ENCODE data around the gene TCERG1L.

The TCERG1L gene

GRCh38 chr10:131048606-131049005 lies 262.9 kb downstream of the TCERG1L start:
- TF ChIP-seq REST (IDR thresholded peaks at IDR 0.05; ENCODE audit: insufficient replicate concordance, low read depth) (no peak), GABPA (IDR thresholded peaks at IDR 0.05; ENCODE audit: low read depth) (no peak), CTCF (IDR thresholded peaks at IDR 0.05; ENCODE audit: insufficient read depth, low read length) (no peak), POLR2AphosphoS5 (IDR thresholded peaks at IDR 0.05; ENCODE audit: low read depth) (no peak), SPI1 (IDR thresholded peaks at IDR 0.05; ENCODE audit: borderline replicate concordance, low read depth) (no peak)
- Histone ChIP-seq H3K27me3 (ENCODE audit: insufficient read depth, poor library complexity, severe bottlenecking) (no peaks in the 10 kb centered on the region), H3K4me3 (replicated peaks; ENCODE audit: insufficient read depth, low read length) (no peak overlapping the region), H3K27ac (replicated peaks) (no peak overlapping the region)
- DNase-seq (ENCODE audit: low read depth in 1 of 2, low spot score in 1 of 2): no peak

GRCh38 chr10:131047501-131047900 lies 264.0 kb downstream of the TCERG1L start:
- Histone ChIP-seq H3K27ac (replicated peaks) (no peak overlapping the region), H3K27me3 (ENCODE audit: insufficient read depth, poor library complexity, severe bottlenecking) (no peaks in the 10 kb centered on the region), H3K4me3 (replicated peaks; ENCODE audit: insufficient read depth, low read length) (no peak overlapping the region)
- TF ChIP-seq SPI1 (IDR thresholded peaks at IDR 0.05; ENCODE audit: borderline replicate concordance, low read depth): no peak
- no peak for TF ChIP-seq GABPA (IDR thresholded peaks at IDR 0.05; ENCODE audit: low read depth)
- no peak for TF ChIP-seq CTCF (IDR thresholded peaks at IDR 0.05; ENCODE audit: insufficient read depth, low read length)
- no peak for TF ChIP-seq REST (IDR thresholded peaks at IDR 0.05; ENCODE audit: insufficient replicate concordance, low read depth)
- no peak for TF ChIP-seq POLR2AphosphoS5 (IDR thresholded peaks at IDR 0.05; ENCODE audit: low read depth)
- no peak for DNase-seq (ENCODE audit: low read depth in 1 of 2, low spot score in 1 of 2)

- H3K27ac ChIP-seq (replicated peaks): no peak overlapping the region
- H3K27me3 ChIP-seq (ENCODE audit: insufficient read depth, poor library complexity, severe bottlenecking): no peaks in the 10 kb centered on the region
- TF ChIP-seq GABPA (IDR thresholded peaks at IDR 0.05; ENCODE audit: low read depth) (no peak), CTCF (IDR thresholded peaks at IDR 0.05; ENCODE audit: insufficient read depth, low read length) (no peak), SPI1 (IDR thresholded peaks at IDR 0.05; ENCODE audit: borderline replicate concordance, low read depth) (no peak)
- no peak for DNase-seq (ENCODE audit: low read depth in 1 of 2, low spot score in 1 of 2)
- no peak overlapping the region for H3K4me3 ChIP-seq (replicated peaks; ENCODE audit: insufficient read depth, low read length)
These were observed 265.3 kb downstream of the TCERG1L start for GRCh38 chr10:131046194-131046593.

- H3K27ac ChIP-seq (replicated peaks): no peak overlapping the region
- no peak for DNase-seq (ENCODE audit: low read depth in 1 of 2, low spot score in 1 of 2)
- H3K4me3 ChIP-seq (replicated peaks; ENCODE audit: insufficient read depth, low read length): no peak overlapping the region
- no peaks in the 10 kb centered on the region for H3K27me3 ChIP-seq (ENCODE audit: insufficient read depth, poor library complexity, severe bottlenecking)
- TF ChIP-seq CTCF (IDR thresholded peaks at IDR 0.05; ENCODE audit: insufficient read depth, low read length): no peak
- no peak for TF ChIP-seq GABPA (IDR thresholded peaks at IDR 0.05; ENCODE audit: low read depth)
- no peak for TF ChIP-seq SPI1 (IDR thresholded peaks at IDR 0.05; ENCODE audit: borderline replicate concordance, low read depth)
- TF ChIP-seq POLR2AphosphoS5 (IDR thresholded peaks at IDR 0.05; ENCODE audit: low read depth): no peak
- TF ChIP-seq REST (IDR thresholded peaks at IDR 0.05; ENCODE audit: insufficient replicate concordance, low read depth): no peak
These were observed 267.0 kb downstream of the TCERG1L start for GRCh38 chr10:131044379-131045111.
